Measurements from ENCODE around the gene RHD.
"Not testable (repeated sequence)": the region's sequence is repeated elsewhere in the genome, so short reads cannot be mapped to it uniquely, and the experiment has no call there.

The RHD gene

DNA sequence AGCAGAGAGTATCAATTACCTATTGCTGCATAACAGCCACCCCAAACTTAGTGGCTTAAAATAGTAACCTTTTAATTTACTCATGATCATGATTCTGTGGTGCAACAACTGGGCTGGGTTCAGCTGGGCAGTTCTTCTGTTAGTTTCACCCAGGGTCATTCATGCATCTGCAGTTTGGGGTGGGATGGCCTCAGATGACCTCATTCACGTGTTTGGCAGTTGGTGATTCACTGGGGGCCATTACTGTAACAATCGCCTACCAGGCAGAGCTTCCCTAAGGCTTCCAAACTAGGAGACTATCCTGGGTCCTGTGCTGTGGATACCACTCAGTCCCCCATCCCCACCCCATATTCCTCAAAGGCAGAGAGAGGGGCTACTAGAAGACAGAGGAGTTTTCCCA is 6.0 kb downstream of the RHD start:
- not testable (repeated sequence) for H3K9me3 ChIP-seq (replicated peaks in 1 of 11); H3K36me3 ChIP-seq; H4K20me1 ChIP-seq; H3K4me3 ChIP-seq; H3K27ac ChIP-seq; H3K4me2 ChIP-seq; H3K9ac ChIP-seq; H3K27me3 ChIP-seq
- H3K4me1 ChIP-seq = peaks cover 0 to 13% (median 0%) of the 10 kb centered on the region in 10 experiments; a peak in 5 of 20 replicates

DNA sequence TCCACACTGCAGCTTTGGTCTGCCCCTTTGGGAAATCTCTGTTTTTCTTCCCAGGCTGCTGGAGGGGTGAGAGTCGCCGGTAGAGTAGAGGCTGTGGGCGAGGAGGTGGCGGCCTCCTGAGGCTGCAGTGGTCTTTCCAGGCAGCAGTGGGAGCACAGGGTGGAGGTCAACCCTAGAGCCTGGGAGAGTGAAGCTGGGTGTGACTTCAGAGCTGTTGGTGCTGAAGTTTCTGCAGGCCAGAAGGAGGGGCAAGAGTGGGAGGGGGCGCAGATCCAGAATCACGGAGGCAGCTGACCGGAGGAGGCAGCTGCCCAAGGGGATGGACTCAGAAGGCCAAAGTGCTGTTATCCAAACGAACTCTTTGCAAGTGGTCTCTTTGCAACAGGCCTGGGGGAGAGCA is 6.5 kb downstream of the RHD start:
- H3K4me3 ChIP-seq; H4K20me1 ChIP-seq; H3K9me3 ChIP-seq (replicated peaks in 1 of 11); H3K36me3 ChIP-seq; H3K9ac ChIP-seq; H3K27me3 ChIP-seq; H3K27ac ChIP-seq; H3K4me2 ChIP-seq: not testable (repeated sequence)
- H3K4me1 ChIP-seq = peaks cover 0 to 13% (median 0%) of the 10 kb centered on the region in 10 experiments; a peak in 5 of 20 replicates

DNA sequence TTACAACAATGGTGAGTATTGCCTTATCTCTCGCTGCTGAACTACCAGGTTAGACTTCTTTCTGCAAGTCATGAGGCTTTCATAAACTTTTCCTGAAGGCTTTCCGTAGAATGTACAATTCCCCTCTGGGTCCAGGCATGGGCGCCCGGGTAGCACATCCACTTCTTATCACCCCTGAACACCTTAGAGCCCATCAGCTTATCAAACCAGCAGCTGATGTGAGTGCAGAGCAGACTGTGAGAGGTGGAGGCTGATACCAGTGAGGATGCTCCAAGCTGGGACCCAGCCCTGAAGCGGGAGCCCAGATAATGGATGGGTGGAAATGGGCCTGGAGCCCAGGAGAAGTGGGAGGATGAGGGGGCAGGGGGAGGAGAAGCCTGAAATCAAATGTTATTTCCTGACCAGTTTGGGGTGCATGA is 7.4 kb downstream of the RHD start:
- H4K20me1 ChIP-seq; H3K27me3 ChIP-seq; H3K27ac ChIP-seq; H3K4me3 ChIP-seq; H3K4me2 ChIP-seq; H3K9ac ChIP-seq; H3K9me3 ChIP-seq (replicated peaks in 1 of 11); H3K36me3 ChIP-seq: not testable (repeated sequence)
- H3K4me1 ChIP-seq = peaks cover 0 to 13% (median 0%) of the 10 kb centered on the region in 10 experiments; a peak in 5 of 20 replicates

DNA sequence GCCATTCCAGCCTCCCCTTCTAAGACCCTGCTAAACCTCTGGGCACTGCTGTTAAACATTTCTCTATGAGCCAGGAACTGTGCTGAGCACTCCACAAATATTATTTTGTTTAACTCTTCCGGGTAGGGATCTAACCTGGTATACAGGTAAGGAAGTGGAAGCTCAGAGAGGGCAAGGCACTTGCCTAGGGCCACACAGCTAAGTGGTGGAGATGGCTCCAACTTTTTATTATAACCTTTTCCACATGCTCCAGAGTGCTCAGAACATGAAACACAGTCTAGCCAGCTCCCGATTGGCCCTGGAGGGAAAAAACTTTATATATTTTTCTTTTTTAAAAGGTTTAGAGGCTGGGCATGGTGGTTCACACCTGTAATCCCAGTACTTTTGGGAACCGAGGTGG is 13.6 kb downstream of the RHD start:
- H3K4me2 ChIP-seq; H3K9me3 ChIP-seq (replicated peaks in 1 of 11); H4K20me1 ChIP-seq; H3K36me3 ChIP-seq; H3K27ac ChIP-seq; H3K4me3 ChIP-seq; H3K27me3 ChIP-seq; H3K9ac ChIP-seq: not testable (repeated sequence)
- peaks cover 0 to 13% (median 2%) of the 10 kb centered on the region in 10 experiments; a peak in 7 of 20 replicates for H3K4me1 ChIP-seq

DNA sequence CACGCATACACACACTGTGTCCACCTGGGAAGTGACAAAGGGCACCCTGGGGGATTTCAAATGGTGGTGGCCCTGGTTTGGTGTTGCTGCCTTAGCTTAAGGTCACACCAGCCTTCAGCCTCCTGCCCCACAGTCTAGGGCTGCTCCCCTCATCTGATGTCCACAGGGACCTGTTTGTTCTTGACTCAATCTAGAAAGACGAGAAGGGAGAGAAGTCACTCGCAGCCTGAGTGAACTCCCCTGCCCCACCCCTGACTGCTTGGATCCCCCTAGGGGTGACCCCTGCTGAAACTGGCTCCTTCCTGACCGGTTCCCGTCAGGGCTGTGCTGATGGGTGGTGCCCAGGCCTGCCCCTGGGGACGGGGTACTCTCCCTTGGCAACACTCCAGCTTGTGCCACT is 14.9 kb downstream of the RHD start:
- H3K27me3 ChIP-seq, H3K4me3 ChIP-seq: not testable (repeated sequence)

DNA sequence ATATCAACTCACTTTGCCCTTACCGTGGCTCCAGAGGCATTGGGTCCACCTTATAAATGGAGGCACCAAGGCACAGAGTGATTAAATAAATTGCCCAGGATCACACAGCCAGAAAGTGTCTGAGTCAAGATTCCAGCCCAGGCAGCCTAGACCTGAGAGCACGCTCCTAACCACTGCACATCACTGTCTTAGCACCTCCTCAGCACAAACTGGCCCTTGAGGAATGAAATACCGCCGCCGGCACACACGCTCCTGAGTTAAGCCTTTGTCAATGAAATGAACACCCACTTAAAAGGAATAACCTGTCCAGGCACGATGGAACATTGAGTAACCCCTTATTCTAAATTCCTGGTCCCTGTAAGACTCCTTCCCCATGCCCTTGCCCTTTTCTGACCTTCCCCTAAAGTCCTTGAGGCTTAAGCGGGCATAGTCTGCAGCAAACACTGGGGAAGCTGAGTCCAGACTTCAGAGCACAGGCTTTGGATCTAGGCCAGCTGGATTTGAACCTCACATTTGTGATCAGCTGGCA is 16.3 kb downstream of the RHD start:
- H3K36me3 ChIP-seq; H3K4me2 ChIP-seq; H3K9ac ChIP-seq; H3K4me3 ChIP-seq; H3K27me3 ChIP-seq; H3K4me1 ChIP-seq; H3K27ac ChIP-seq; H4K20me1 ChIP-seq; H3K9me3 ChIP-seq (replicated peaks in 1 of 11): not testable (repeated sequence)

More for the DNA sequence above, 14.9 kb downstream of the RHD start:
- H3K36me3 ChIP-seq; H3K27ac ChIP-seq; H3K4me1 ChIP-seq; H4K20me1 ChIP-seq; H3K9me3 ChIP-seq (replicated peaks in 1 of 11); H3K9ac ChIP-seq: not testable (repeated sequence)
- H3K4me2 ChIP-seq = peak overlapping the region in 2 of 11 experiments; percentile 15 to 23; a peak in 2 of 22 replicates

DNA sequence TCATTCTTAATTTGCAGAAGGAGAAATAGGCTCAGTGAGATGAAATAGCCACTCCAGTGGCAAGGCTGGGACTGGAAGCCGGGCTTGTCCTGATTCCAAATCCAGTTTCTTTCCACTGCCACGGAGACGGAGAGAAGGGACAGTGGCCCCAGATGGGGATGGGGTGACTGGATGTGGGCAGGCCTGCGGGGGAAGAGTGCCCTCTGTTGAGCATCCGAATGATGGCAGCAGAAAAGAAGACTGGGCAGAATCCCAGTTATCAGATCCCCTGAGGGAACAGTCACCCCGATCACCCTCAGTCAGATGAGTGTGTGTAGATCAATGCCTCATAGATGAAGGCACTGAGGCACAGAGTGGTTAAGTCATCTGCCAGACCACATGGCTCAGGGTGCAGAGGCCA is 17.7 kb downstream of the RHD start:
- not testable (repeated sequence) for H3K27me3 ChIP-seq; H3K4me2 ChIP-seq; H3K4me1 ChIP-seq; H3K27ac ChIP-seq; H3K9me3 ChIP-seq (replicated peaks in 1 of 11); H3K4me3 ChIP-seq; H3K36me3 ChIP-seq; H3K9ac ChIP-seq; H4K20me1 ChIP-seq

DNA sequence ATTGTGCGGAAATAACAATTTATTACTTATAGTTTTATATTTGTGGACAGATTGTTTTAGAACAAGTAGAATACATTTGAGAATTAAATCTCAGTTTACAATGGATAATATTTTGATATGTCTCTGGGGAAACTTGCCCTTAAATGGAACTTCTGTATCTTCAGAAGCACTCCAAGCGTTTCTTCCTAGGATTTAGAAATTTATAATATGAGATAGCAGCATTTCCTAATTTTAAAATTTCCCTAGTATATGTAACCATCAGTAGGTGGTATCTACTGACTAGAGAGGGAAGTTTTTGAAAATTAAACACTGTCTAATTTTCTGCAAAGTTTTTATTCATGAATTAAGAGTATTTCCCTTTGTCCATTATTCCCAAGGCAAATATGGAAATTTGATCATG is 21.1 kb downstream of the RHD start:
- H3K27me3 ChIP-seq; H3K4me3 ChIP-seq; H3K4me2 ChIP-seq; H4K20me1 ChIP-seq; H3K36me3 ChIP-seq; H3K27ac ChIP-seq; H3K4me1 ChIP-seq; H3K9ac ChIP-seq; H3K9me3 ChIP-seq (replicated peaks in 1 of 11): not testable (repeated sequence)

DNA sequence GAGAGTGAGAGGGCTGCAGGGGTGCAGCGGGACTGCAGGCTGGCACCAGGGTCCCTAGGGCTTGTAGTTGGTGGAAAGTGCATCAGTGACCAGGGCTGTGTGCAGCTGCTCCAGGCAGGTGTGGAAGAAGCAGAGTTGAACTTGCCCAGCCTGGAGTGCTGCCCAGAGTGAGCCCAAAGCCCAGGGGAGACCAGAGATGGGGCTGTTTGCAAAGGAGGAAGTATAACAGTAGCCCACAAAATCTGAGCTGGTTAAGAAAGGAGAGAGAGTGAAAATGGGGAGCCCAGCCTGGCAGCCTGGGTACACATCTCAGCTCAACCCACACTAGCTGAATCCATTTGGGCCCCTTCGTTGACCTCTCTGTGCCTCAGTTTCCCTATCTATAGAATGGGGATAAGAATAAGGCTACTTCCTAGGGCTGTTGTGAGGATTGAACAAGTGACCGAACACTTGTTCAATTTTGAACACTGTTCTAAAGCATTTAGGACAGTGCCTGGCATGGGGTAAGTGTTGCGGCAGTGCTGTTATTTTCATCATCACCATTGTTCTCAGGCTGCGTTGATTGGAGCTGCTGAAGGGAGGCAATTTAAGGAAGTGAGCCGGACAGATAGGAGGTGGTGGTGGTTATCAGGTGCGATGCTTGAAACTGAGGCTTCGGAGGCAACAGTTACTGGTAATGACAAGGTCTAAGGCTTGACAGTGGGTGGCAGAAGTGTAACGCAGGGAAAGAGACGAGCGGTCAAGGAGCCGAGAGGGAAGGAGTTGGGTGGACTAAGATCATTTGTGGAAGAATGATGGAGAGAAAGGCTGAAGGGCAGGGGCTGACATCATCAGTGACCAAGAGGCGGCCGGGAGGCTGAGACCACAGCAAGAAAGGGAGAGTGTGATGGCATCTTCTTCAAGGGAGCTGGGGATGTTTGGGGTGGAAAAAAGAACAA is 22.8 kb downstream of the RHD start:
- not testable (repeated sequence) for H3K9ac ChIP-seq; H3K9me3 ChIP-seq (replicated peaks in 1 of 11); H4K20me1 ChIP-seq; H3K36me3 ChIP-seq; H3K4me2 ChIP-seq; H3K27me3 ChIP-seq; H3K27ac ChIP-seq; H3K4me1 ChIP-seq; H3K4me3 ChIP-seq

DNA sequence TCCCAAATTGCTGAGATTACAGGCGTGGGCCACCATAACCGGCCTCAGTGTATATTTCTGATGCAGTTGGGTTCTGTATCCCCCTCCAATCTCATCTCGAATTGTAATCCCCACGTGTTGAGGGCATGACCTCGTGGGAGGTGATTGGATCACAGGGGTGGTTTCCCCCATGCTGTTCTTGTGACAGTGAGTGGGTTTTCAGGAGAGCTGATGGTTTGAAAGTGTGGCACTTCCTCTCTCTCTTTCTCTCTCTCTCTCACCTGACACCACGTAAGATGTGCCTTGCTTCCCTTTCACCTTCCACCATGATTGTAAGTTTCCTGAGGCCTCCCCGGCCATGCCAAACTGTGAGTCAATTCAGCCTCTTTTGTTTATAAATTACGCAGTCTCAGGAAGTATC is 24.2 kb downstream of the RHD start:
- H4K20me1 ChIP-seq; H3K36me3 ChIP-seq; H3K27me3 ChIP-seq; H3K9me3 ChIP-seq (replicated peaks in 1 of 11); H3K4me2 ChIP-seq; H3K27ac ChIP-seq; H3K4me3 ChIP-seq; H3K9ac ChIP-seq; H3K4me1 ChIP-seq: not testable (repeated sequence)

DNA sequence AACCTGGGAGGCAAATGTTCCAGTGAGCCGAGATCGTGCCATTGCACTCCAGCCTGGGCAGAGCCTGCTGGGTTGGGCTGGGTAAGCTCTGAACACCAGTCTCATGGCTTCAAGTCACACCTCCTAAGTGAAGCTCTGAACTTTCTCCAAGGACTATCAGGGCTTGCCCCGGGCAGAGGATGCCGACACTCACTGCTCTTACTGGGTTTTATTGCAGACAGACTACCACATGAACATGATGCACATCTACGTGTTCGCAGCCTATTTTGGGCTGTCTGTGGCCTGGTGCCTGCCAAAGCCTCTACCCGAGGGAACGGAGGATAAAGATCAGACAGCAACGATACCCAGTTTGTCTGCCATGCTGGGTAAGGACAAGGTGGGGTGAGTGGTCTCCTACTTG is 28.4 kb downstream of the RHD start:
- H3K9ac ChIP-seq; H3K27ac ChIP-seq; H3K4me3 ChIP-seq; H3K4me2 ChIP-seq; H3K27me3 ChIP-seq; H3K9me3 ChIP-seq (replicated peaks in 1 of 11); H3K36me3 ChIP-seq; H3K4me1 ChIP-seq; H4K20me1 ChIP-seq: not testable (repeated sequence)

DNA sequence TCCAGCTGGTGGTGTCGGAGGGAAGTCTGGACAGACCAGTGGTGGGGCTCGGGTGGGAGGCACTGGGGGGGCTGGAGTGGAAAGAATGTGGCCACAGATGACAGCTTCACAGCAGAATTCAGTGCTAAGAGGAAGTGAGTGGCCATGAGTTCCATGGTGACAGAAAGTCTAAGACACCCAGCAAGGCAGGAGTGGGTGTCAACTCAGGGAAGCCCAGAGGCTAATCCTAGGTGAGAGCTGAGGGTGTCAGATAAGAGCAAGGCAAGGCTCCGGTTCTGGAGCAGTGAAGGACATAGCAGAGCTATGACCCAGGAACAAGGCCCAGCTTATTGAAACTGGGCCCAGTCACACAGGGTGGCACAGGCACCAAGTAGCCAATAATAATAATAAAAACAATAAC is 30.0 kb downstream of the RHD start:
- H3K27me3 ChIP-seq; H3K9ac ChIP-seq; H3K4me1 ChIP-seq; H3K4me3 ChIP-seq; H3K27ac ChIP-seq; H3K9me3 ChIP-seq (replicated peaks in 1 of 11); H4K20me1 ChIP-seq; H3K36me3 ChIP-seq; H3K4me2 ChIP-seq: not testable (repeated sequence)

DNA sequence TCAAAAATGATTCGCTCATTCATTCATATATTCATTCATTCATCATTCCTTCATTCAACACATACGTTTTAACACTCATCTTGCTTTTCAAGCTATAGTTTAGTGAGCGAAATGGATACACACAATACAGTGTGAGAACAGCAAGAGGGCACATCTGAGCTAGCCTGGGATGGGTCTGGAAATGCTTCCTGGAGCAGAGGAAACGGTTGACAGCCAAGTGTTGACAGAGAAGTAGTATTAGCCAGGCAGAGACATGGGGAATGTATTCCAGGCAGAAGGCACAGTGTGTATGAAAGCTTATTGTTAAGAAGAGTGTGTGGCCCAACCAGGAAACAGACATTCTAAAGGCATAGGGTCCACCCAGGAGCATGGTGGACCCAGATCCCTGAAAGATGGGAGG is 32.6 kb downstream of the RHD start:
- H3K9ac ChIP-seq; H3K4me1 ChIP-seq; H4K20me1 ChIP-seq; H3K27ac ChIP-seq; H3K4me3 ChIP-seq; H3K27me3 ChIP-seq; H3K9me3 ChIP-seq (replicated peaks in 1 of 11); H3K36me3 ChIP-seq; H3K4me2 ChIP-seq: not testable (repeated sequence)

DNA sequence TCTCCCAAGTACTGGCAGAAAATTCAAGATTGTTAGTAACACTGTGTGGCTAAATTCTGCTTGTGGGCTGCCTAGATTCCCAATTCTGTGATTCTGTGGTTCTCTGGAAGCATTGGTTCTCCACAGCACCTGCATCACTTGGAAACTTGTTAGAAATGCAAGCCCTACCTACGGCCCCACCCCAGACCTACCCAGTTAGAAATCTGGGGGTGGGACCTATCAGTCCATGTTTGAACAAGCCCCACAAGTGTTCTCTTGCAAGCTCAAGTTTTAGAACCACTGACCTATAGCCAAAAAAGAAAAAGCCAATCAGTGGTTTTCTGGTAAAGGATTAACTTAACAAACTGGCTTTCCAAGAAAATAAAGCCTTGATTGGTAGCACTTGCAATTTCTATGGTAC is 35.9 kb downstream of the RHD start:
- not testable (repeated sequence) for H3K9me3 ChIP-seq (replicated peaks in 1 of 11); H3K9ac ChIP-seq; H3K4me1 ChIP-seq; H3K4me3 ChIP-seq; H3K27ac ChIP-seq; H3K4me2 ChIP-seq; H4K20me1 ChIP-seq; H3K27me3 ChIP-seq; H3K36me3 ChIP-seq
